ENCODE measurements around the gene NELL1.
"Not testable (repeated sequence)": the region's sequence is repeated elsewhere in the genome, so short reads cannot be mapped to it uniquely, and the experiment has no call there.

The NELL1 gene

GRCh38 chr11:21068886-21069285, 399.5 kb downstream of the NELL1 start:
- DNase-seq (ENCODE audit: low read depth, low spot score): no peak
- H3K27ac ChIP-seq: no peak overlapping the region

GRCh38 chr11:21069909-21070308, 400.5 kb downstream of the NELL1 start:
- no peak overlapping the region for H3K27ac ChIP-seq
- no peak for DNase-seq (ENCODE audit: low read depth, low spot score)

GRCh38 chr11:21072558-21072957, 403.2 kb downstream of the NELL1 start:
- no peak for DNase-seq (ENCODE audit: low read depth, low spot score)
- no peak overlapping the region for H3K27ac ChIP-seq

DNA sequence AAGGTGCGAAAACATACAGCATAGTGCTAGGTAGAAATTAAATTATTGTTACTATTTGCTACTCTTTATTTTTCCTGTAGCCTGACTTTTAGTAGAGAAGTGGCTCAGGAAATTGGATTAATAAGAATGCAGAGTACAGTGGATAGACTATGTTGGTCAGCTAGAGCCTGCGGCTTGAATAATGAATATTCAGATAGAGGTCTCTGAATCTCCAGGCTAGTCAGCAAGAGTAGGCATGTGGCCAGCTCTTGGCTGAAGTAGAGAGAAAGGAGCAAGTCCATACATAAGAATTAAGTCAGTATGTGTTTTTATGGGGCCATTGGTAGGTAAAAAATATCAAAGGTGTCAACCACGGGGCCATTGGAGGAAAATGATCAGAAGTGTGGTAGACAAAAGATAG, 413.5 kb downstream of the NELL1 start:
- no peak for DNase-seq (ENCODE audit: low read depth, low spot score)
- no peak overlapping the region for H3K27ac ChIP-seq

DNA sequence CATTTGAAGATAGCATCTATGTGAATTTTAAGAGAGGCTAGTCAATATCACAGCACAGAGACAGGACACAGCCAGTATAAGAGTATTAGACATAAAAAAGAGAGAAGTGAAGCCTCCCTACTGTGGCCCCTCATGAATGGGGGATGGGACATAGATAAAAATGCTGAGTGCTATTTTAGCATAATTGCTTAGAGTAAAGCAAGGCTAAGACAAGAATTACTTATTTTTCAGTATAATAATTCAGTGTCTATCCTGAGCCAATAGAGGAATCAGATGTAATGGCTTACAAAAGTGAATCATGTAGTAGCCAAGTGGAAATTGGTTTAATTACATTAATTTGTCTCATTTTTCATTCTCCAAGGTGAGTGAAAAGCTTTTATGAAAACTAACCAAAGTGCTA, 419.5 kb downstream of the NELL1 start:
- no peak overlapping the region for H3K27ac ChIP-seq
- no peak for DNase-seq (ENCODE audit: low read depth, low spot score)

DNA sequence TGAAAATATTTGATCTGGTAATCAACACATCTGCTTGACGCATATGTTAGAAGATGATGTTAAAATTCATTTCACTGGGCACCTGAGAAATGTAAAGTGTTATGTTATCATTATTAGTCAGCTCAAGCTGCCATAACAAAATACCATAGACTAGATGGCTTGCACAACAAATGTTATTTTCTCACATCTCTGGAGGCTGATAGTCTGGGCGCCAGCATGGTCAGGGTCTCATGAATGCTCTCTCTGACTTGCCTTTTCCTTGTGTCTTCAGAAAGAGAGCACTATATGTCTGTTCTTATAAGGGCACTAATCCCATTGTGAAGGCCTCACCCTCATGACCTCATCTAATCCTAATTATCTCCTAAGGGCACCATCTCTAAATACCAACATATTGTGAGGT, 435.3 kb downstream of the NELL1 start:
- H3K27ac ChIP-seq: no peak overlapping the region
- no peak for DNase-seq (ENCODE audit: low read depth, low spot score)

GRCh38 chr11:21105196-21105917, 436.0 kb downstream of the NELL1 start:
- no peak for DNase-seq (ENCODE audit: low read depth, low spot score)
- H3K27ac ChIP-seq: no peak overlapping the region

GRCh38 chr11:21109341-21109740, 440.0 kb downstream of the NELL1 start:
- no peak for DNase-seq (ENCODE audit: low read depth, low spot score)
- H3K27ac ChIP-seq: no peak overlapping the region

DNA sequence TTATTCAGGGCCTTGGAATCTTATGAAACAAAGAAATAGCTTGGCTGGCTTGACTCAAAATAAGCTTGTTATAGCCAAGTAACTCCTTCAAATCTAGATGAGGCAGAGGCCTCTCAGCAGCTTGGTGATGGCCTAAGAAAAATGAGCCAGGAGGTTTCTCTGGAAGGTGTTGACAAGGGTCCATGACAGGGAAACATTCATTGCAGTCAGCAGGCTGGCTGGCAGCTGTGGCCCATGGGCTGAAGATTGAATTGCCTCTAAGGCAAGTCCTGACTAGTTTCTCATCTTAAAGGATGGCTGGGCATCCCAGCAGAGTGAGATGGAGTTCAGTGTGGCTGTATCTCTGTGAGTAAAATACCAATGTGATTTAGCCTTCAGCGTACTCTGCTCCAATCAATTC, 441.0 kb downstream of the NELL1 start:
- no peak for DNase-seq (ENCODE audit: low read depth, low spot score)
- no peak overlapping the region for H3K27ac ChIP-seq

GRCh38 chr11:21113876-21114275, 444.5 kb downstream of the NELL1 start:
- no peak overlapping the region for H3K27ac ChIP-seq
- DNase-seq (ENCODE audit: low read depth, low spot score): no peak

DNA sequence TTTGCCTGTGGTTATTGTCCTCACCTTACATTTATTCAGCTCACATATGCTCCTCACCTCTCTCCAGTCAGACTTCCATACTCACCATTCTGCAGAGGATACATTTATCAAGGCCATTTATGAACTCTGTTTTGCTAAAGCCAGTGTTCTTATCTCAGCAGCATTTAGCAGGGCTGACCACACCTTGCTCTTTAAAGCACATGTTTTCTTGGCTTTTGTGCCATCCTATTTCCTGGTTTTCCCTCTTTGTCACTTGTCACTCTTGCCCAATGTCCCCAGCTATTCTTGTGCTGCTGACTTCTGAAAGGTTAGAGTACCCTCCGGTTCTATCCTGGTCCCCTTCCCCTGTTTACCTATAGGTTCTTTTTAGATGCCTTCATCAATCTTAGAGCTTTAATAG, 446.6 kb downstream of the NELL1 start:
- DNase-seq (ENCODE audit: low read depth, low spot score): no peak
- no peak overlapping the region for H3K27ac ChIP-seq

- no peak for DNase-seq (ENCODE audit: low read depth, low spot score)
- H3K27ac ChIP-seq: no peak overlapping the region
Observed at GRCh38 chr11:21119411-21119810, 450.0 kb downstream of the NELL1 start.

DNA sequence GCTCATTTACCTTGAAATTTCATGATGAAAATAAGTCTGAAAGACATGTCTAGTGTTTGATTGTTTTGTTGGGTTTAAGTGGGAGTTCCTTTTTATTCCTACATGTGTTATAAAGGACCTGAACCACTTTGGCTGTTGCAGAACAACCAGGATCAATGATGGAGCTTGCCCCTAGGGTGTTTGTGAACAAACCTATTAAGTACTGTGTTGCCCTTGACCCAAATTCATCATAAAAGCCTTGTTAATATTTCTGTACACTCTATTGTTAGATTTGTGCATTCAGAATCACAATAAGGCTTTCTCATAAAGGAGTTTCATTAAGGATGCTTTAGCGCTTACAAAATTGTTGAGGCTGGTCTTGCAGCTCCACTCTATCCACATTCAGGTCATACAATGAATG, 452.6 kb downstream of the NELL1 start:
- no peak overlapping the region for H3K27ac ChIP-seq
- no peak for DNase-seq (ENCODE audit: low read depth, low spot score)

- H3K27ac ChIP-seq: no peak overlapping the region
- DNase-seq (ENCODE audit: low read depth, low spot score): no peak
Observed at GRCh38 chr11:21122523-21122922, 453.1 kb downstream of the NELL1 start.

DNA sequence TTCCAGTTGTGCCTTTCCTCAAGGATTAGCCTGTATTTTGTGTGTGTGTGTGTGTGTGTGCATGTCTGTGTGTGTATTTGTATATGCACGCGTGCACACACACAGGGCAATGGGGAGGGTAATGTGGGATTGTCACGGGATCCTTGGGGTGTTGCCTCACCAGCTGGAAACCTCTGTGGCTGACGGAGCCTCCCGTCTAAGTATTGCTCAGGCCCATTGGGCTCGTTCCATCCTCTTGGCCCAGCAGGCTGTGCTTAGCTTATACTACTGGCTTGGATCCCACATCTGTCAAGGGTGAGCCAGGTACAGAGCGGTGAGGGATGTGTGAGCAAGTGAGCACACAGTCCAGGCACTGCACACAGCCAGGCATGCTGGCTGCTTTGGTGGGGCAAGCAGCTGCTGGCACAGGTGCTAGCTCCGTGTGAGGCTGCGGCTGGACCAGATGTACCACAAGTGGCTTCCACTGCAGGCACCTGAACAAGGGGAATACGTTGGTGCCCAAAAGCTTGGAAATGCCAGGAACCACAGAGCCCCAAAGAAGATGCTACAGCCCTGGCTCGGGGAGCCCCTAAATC, 462.8 kb downstream of the NELL1 start:
- DNase-seq (ENCODE audit: low read depth, low spot score): no peak
- H3K27ac ChIP-seq: no peak overlapping the region

DNA sequence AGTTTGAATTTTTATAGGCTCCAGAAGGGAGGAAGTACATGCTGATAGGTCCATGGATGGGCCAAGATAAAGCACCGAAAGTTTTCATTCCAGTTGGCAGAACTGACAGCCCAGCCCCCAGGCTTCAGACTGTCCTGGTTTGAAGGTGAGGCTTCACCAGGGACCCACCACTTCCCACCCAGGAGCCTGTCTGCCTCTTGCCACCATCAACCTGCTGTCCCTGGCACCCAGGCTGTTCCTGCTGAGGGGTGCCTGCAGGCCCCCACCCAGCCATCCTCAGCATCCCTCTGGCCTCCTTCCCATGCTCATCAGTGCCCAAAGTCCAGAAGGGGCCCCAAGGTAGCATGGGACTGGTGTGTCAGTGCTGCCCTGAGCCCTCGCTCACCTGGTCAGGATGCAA, 463.9 kb downstream of the NELL1 start:
- DNase-seq (ENCODE audit: low read depth, low spot score): no peak
- no peak overlapping the region for H3K27ac ChIP-seq

- DNase-seq (ENCODE audit: low read depth, low spot score): no peak
- no peak overlapping the region for H3K27ac ChIP-seq
Observed at GRCh38 chr11:21133722-21134121, 464.3 kb downstream of the NELL1 start.

GRCh38 chr11:21137803-21138202, 468.4 kb downstream of the NELL1 start:
- no peak for DNase-seq (ENCODE audit: low read depth, low spot score)
- H3K27ac ChIP-seq: no peak overlapping the region

DNA sequence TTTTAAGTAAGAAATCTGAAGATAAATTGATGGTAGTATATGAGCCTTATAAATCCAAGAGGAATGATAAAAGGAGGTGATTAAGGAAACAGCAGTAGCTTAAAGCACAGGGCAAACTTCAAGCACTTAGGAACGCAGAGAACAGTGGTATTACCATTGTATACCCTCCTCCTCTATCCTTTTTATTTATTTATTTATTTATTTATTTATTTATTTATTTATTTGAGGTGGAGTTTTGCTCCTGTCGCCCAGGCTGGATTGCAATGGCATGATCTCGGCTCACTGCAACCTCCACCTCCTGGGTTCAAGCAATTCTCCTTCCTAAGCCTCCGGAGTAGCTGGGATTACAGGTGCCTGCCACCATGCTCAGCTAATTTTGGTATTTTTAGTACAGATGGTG, 472.2 kb downstream of the NELL1 start:
- DNase-seq (ENCODE audit: low read depth, low spot score): not testable (repeated sequence)

DNA sequence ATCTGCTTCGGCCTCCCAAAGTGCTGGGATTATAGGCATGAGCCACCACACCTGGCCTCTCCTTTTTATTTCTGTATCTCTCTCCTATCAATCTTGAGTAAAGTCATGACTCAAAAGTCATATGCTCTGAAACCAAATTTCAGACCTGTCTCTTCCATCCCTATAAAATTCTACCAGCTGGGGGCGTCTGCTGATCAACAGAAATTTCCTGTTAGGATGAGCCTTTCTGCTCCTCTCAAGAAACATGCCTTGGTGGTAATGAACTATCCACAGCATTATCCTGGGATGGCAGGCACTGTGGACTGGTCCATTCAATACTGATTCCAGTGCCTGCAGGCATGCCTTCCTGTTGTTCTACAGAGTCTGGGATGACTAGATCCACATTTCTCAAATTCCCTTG, 472.6 kb downstream of the NELL1 start:
- no peak for DNase-seq (ENCODE audit: low read depth, low spot score)
- H3K27ac ChIP-seq: no peak overlapping the region

More for the DNA sequence above, 472.2 kb downstream of the NELL1 start:
- H3K27ac ChIP-seq: not testable (repeated sequence)

- DNase-seq (ENCODE audit: low read depth, low spot score): no peak
- H3K27ac ChIP-seq: no peak overlapping the region
Observed at GRCh38 chr11:21144531-21144930, 475.1 kb downstream of the NELL1 start.

DNA sequence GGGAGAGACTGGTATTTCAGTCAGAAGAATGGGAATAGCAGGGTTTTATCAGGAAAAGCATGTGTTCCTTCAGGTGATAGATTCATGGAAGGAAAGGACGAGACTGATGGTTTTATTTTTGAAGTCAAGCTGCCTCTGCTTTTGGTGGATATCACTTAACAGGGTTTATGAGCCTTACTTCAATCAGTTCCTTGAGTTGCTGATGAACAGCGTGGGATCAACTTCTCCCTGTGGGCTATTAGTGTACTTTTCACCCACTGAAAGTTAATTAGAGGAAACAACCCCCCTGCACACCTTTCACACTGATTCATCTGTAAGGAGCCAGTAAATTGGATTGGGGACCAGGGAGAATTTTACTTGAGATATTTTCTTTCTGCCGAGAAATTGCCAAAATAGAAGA, 479.0 kb downstream of the NELL1 start:
- DNase-seq (ENCODE audit: low read depth, low spot score): no peak
- no peak overlapping the region for H3K27ac ChIP-seq
